B cell (primary cell): ENCODE data around the gene ASNS. TPM values are rescaled to one million over a fixed set of nuclear protein-coding genes. Genes with fewer than 3 reads are reported as not detected.

Experiments used
- ATAC-seq: fragments of 200-7000 bp; cut with Tn5 transposase; one replicate; pipeline ENCODE4 v1.10.0; 2021; ENCODE audit warnings: low read depth, mild to moderate bottlenecking, moderate number of reproducible peaks, moderate library complexity
- CTCF ChIA-PET: fragments of 350-600 bp; sonication (Branson Sonifier 250); formaldehyde crosslinking; loops from one replicate; lab custom pipeline; 2021; ENCODE audit warnings: antibody characterized with exemption, inconsistent platforms; lab: Charles Lee
- POLR2A ChIA-PET: fragments of 350-600 bp; sonication (Branson Sonifier 250); formaldehyde crosslinking; loops from one replicate; lab custom pipeline; 2021; ENCODE audit warnings: antibody characterized with exemption; lab: Charles Lee
- DNase-seq: peaks from one replicate; pipeline ENCODE4 v3.0.0; 2013
- H2AFZ ChIP-seq: 2 replicates; pipeline ENCODE4 v1.6.1; 2012; ENCODE audit warnings: mild to moderate bottlenecking, low read depth, low read length; ENCODE audit not compliant: insufficient read depth, poor library complexity, severe bottlenecking
- H3K27ac ChIP-seq, 2 donors: 1 replicate in 1 of 2; 2 replicates in 1 of 2; pipeline ENCODE4 v1.5.1; 2012 to 2013; ENCODE audit warnings: low read length in 2 of 2, mild to moderate bottlenecking in 2 of 2, moderate library complexity in 1 of 2
- H3K27me3 ChIP-seq, 4 experiments: fragments of 200-600 bp in 1 of 4; sonication (generic) in 1 of 4; replicated peaks in 1 of 4; 1 replicate in 2 of 4; 2 replicates in 2 of 4; pipeline versions ENCODE4 v1.6.1 to v1.7.0; 2013 to 2016; ENCODE audit warnings: low read length in 3 of 4, mild to moderate bottlenecking in 2 of 4, mixed read lengths in 1 of 4, moderate library complexity in 1 of 4; ENCODE audit not compliant: insufficient read depth in 4 of 4, control insufficient read depth in 3 of 4; ENCODE audit errors: control extremely low read depth in 1 of 4
- H3K36me3 ChIP-seq, 2 experiments: replicated peaks in 1 of 2; 1 replicate in 1 of 2; 2 replicates in 1 of 2; pipeline versions ENCODE4 v1.6.1 to v1.7.1; 2013; ENCODE audit warnings: low read length in 1 of 2; ENCODE audit not compliant: insufficient read depth in 2 of 2, control insufficient read depth in 1 of 2; ENCODE audit errors: control extremely low read depth in 1 of 2, extremely low read depth in 1 of 2
- H3K4me1 ChIP-seq, 2 donors: fragments of 200-600 bp in 1 of 2; sonication (generic) in 1 of 2; 1 replicate in 1 of 2; 2 replicates in 1 of 2; pipeline versions ENCODE4 v1.5.1 to v1.6.1; 2013 to 2017; ENCODE audit warnings: low read length in 2 of 2; ENCODE audit not compliant: control insufficient read depth in 2 of 2, insufficient read depth in 2 of 2
- H3K4me2 ChIP-seq: replicated peaks from 2 replicates; pipeline ENCODE3; 2012; ENCODE audit warnings: mild to moderate bottlenecking, low read depth, low read length; ENCODE audit not compliant: poor library complexity, severe bottlenecking
- H3K4me3 ChIP-seq, 5 experiments: fragments of 200-600 bp in 1 of 5; sonication (generic) in 1 of 5; 1 replicate in 3 of 5; 2 replicates in 2 of 5; pipeline versions ENCODE4 v1.5.1 to v1.7.0; 2011 to 2016; ENCODE audit warnings: low read length in 4 of 5, mild to moderate bottlenecking in 4 of 5, low read depth in 2 of 5, control low read depth in 1 of 5, moderate library complexity in 1 of 5; ENCODE audit not compliant: insufficient read depth in 1 of 5; ENCODE audit errors: control extremely low read depth in 1 of 5, extremely low read depth in 1 of 5
- H3K79me2 ChIP-seq: fragments of 200-600 bp; sonication (generic); one replicate; pipeline ENCODE4 v1.6.0; 2016; ENCODE audit warnings: low read length; ENCODE audit not compliant: control insufficient read depth, insufficient read depth
- H3K9ac ChIP-seq: fragments of 200-600 bp; sonication (generic); 2 replicates; pipeline ENCODE4 v1.6.1; 2017; ENCODE audit warnings: mild to moderate bottlenecking, low read length, moderate library complexity
- H3K9me3 ChIP-seq, 3 donors: one replicate each; pipeline versions ENCODE4 v1.6.1 to v1.7.1; 2013; ENCODE audit warnings: low read length in 2 of 3; ENCODE audit not compliant: control insufficient read depth in 2 of 3, insufficient read depth in 1 of 3; ENCODE audit errors: control extremely low read depth in 1 of 3
- H4K20me1 ChIP-seq: 2 replicates; pipeline ENCODE4 v1.6.0; 2012; ENCODE audit warnings: mild to moderate bottlenecking, low read length; ENCODE audit not compliant: insufficient read depth, control insufficient read depth, poor library complexity, severe bottlenecking
- H3K27ac Mint-ChIP-seq: one replicate; pipeline ENCODE4 v1.8.0; 2021; ENCODE audit warnings: mixed read lengths
- H3K27me3 Mint-ChIP-seq: one replicate; pipeline ENCODE4 v1.8.0; 2021; ENCODE audit warnings: mixed read lengths
- H3K4me1 Mint-ChIP-seq: one replicate; pipeline ENCODE4 v1.8.0; 2021; ENCODE audit warnings: mixed read lengths
- H3K4me3 Mint-ChIP-seq: one replicate; pipeline ENCODE4 v1.8.0; 2021; ENCODE audit warnings: mixed read lengths
- H3K9me3 Mint-ChIP-seq: one replicate; pipeline ENCODE4 v1.8.0; 2022; ENCODE audit warnings: mixed read lengths; ENCODE audit not compliant: insufficient read depth
- CTCF ChIP-seq: fragments of 200-600 bp; IDR thresholded peaks from one replicate; pipeline ENCODE4 v1.8.0; 2022; ENCODE audit warnings: antibody characterized with exemption, mild to moderate bottlenecking
- EZH2 ChIP-seq: IDR thresholded peaks from 2 replicates; pipeline ENCODE4 v1.6.1; 2012; ENCODE audit warnings: borderline replicate concordance, low read depth, mild to moderate bottlenecking, moderate library complexity, low read length; ENCODE audit not compliant: insufficient read depth, poor library complexity, severe bottlenecking
- WGBS: methylation state at CpG from one replicate; pipeline ENCODE4 v1.1.5; 2013; ENCODE audit warnings: missing lambda C conversion rate; ENCODE audit not compliant: insufficient coverage; 5-methylcytosine and 5-hydroxymethylcytosine counted together
- intact Hi-C: fragments of 100-400 bp; cut with micrococcal nuclease; formaldehyde crosslinking; loops from one replicate; pipeline ENCODE4 v1.10.0; 2022
- polyA plus RNA-seq: library from polyadenylated mRNA; depleted of rRNA; stranded (reverse); fragments of >200 nt; gene quantifications from 2 replicates; pipeline ENCODE4 v1.2.3, GENCODE V29; 2012
- total RNA-seq, 2 donors: library from RNA; stranded (reverse); fragments of 120-200 nt in 1 of 2; gene quantifications; 1 replicate in 1 of 2; 2 replicates in 1 of 2; pipeline versions ENCODE4 v1.2.3 to v1.2.4, GENCODE V29; 2013 to 2022

ASNS gene
- total and polyA plus RNA-seq, 2 donors (not counting 1 experiment from before 2014, with no cell fraction given), result 24.2 TPM

DNA sequence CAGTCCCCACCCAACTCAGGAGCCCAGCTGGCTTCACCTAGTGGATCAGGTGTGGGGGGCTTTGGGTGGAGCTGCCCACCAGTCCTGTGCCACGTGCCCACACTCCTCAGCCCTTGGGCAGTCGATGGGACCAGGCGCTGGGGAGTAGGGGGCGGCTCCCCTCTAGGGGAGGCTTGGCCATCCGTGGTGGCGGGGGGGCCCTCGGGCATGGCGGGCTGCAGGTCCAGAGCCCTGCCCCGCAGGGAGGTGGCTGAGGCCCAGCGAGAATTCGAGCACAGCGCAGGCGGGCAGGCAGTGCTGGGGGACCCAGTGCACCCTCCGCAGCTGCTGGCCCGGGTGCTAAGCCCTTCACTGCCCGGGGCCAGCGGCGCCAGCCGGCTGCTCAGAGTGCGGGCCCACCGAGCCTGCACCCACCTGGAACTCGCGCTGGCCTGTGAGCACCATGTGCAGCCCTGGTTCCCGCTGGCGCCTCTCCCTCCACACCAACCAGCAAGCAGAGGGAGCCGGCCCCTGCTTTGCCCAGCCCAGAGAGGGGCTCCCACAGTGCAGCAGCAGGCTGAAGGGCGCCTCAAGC, 29.3 kb downstream of the ASNS start:
- WGBS, result 96% methylated on average over 17 of the region's 27 CpGs
- POLR2A ChIA-PET, result no interaction called here
- intact Hi-C loops, result loop anchor here (10.0 kb wide), 1 partner anchor 668 kb away; no protein-coding TSS in a partner anchor

More for the DNA sequence above, 29.3 kb downstream of the ASNS start:
- Mint-ChIP-seq H3K9me3 (no peaks in the 10 kb centered on the region), H3K27me3 (peaks cover 14% of the 10 kb centered on the region), H3K4me1 (no peaks in the 10 kb centered on the region), H3K4me3 (no peak overlapping the region), H3K27ac (no peak overlapping the region)
- H3K9me3 ChIP-seq, result peaks cover 0 to 9% (median 0%) of the 10 kb centered on the region in 3 donors
- TF ChIP-seq EZH2 (no peak), CTCF (no peak)
- CTCF ChIA-PET, result interaction anchor here (0.7 kb wide), 1 partner anchor 742 kb away, joined by 3 read pairs; no protein-coding TSS in a partner anchor
- no peak overlapping the region for H3K27ac ChIP-seq
- no peak overlapping the region for H3K4me2 ChIP-seq
- H3K79me2 ChIP-seq, result no peaks in the 10 kb centered on the region
- DNase-seq (no peak), ATAC-seq (no peak)
- no peaks in the 10 kb centered on the region for H3K36me3 ChIP-seq
- no peaks in the 10 kb centered on the region for H3K4me1 ChIP-seq
- H2AFZ ChIP-seq, result no peak overlapping the region
- H4K20me1 ChIP-seq, result no peaks in the 10 kb centered on the region
- peaks cover 0 to 3% (median 0%) of the 10 kb centered on the region in 4 experiments for H3K27me3 ChIP-seq
- H3K4me3 ChIP-seq, result no peak overlapping the region
- H3K9ac ChIP-seq, result no peak overlapping the region
